Neutrophil (primary cell): Measurements from ENCODE around the gene SOCS1.

ENCODE experiments used
- H3K27ac ChIP-seq: fragments of 200-600 bp; sonication (generic); 2 replicates; pipeline ENCODE4 v1.5.1; 2016; ENCODE audit warnings: mild to moderate bottlenecking, moderate library complexity
- H3K27me3 ChIP-seq: fragments of 200-600 bp; sonication (generic); 2 replicates; pipeline ENCODE4 v1.6.0; 2016; ENCODE audit warnings: mild to moderate bottlenecking
- H3K36me3 ChIP-seq: fragments of 200-600 bp; sonication (generic); 2 replicates; pipeline ENCODE4 v1.5.1; 2017
- H3K4me1 ChIP-seq, 2 experiments: fragments of 200-600 bp in 1 of 2; sonication (generic) in 1 of 2; 1 replicate in 1 of 2; 2 replicates in 1 of 2; pipeline versions ENCODE4 v1.5.1 to v1.6.1; 2013 to 2016; ENCODE audit warnings: low read depth in 1 of 2, low read length in 1 of 2, mild to moderate bottlenecking in 1 of 2, moderate library complexity in 1 of 2; ENCODE audit not compliant: control insufficient read depth in 1 of 2, insufficient read depth in 1 of 2
- H3K4me3 ChIP-seq, 2 experiments: fragments of 200-600 bp in 1 of 2; sonication (generic) in 1 of 2; 1 replicate in 1 of 2; 2 replicates in 1 of 2; pipeline ENCODE4 v1.5.1; 2013 to 2016; ENCODE audit warnings: low read depth in 1 of 2, low read length in 1 of 2, mild to moderate bottlenecking in 1 of 2, moderate library complexity in 1 of 2
- H3K9me3 ChIP-seq: fragments of 200-600 bp; sonication (generic); 2 replicates; pipeline ENCODE4 v1.5.1; 2016
- CTCF ChIP-seq: fragments of 200-600 bp; sonication (generic); IDR thresholded peaks from 2 replicates; pipeline ENCODE4 v1.5.1; 2016; ENCODE audit warnings: antibody characterized with exemption

The SOCS1 gene

GRCh38 chr16:11272921-11273720 lies 17.1 kb upstream of the SOCS1 start, which contains the start of gene PRM3:
Gene PRM3 (minus strand): TSS chr16:11273629. CDS start chr16:11273595, 34 bp downstream.
- TF ChIP-seq CTCF, result no peak
- Histone ChIP-seq H3K9me3 (no peaks in the 10 kb centered on the region), H3K27ac (no peak within 1 kb of the TSS), H3K4me1 (no peaks in the 10 kb centered on the region), H3K4me3 (no peak within 1 kb of the TSS), H3K36me3 (no peaks in the 10 kb centered on the region), H3K27me3 (no peaks in the 10 kb centered on the region)

- H3K4me3 ChIP-seq, result no peak overlapping the region
- H3K9me3 ChIP-seq, result no peaks in the 10 kb centered on the region
- H3K4me1 ChIP-seq, result no peaks in the 10 kb centered on the region
- no peak for TF ChIP-seq CTCF
- no peaks in the 10 kb centered on the region for H3K27me3 ChIP-seq
- H3K36me3 ChIP-seq, result no peaks in the 10 kb centered on the region
- H3K27ac ChIP-seq, result no peak overlapping the region
These were observed 16.5 kb upstream of the SOCS1 start for GRCh38 chr16:11272484-11272883.

GRCh38 chr16:11271610-11272009 lies 15.6 kb upstream of the SOCS1 start:
- no peak overlapping the region for H3K27ac ChIP-seq
- H3K27me3 ChIP-seq, result no peaks in the 10 kb centered on the region
- no peak overlapping the region for H3K4me3 ChIP-seq
- H3K4me1 ChIP-seq, result no peaks in the 10 kb centered on the region
- TF ChIP-seq CTCF, result no peak
- H3K9me3 ChIP-seq, result no peaks in the 10 kb centered on the region
- H3K36me3 ChIP-seq, result no peaks in the 10 kb centered on the region

- no peaks in the 10 kb centered on the region for H3K4me1 ChIP-seq
- no peaks in the 10 kb centered on the region for H3K36me3 ChIP-seq
- TF ChIP-seq CTCF, result no peak
- H3K4me3 ChIP-seq, result no peak overlapping the region
- H3K9me3 ChIP-seq, result no peaks in the 10 kb centered on the region
- H3K27me3 ChIP-seq, result no peaks in the 10 kb centered on the region
- H3K27ac ChIP-seq, result no peak overlapping the region
These were observed 14.7 kb upstream of the SOCS1 start for GRCh38 chr16:11270602-11271162.

GRCh38 chr16:11268921-11269375 lies 12.9 kb upstream of the SOCS1 start, which contains the start of gene TNP2:
Gene TNP2 (minus strand): TSS chr16:11269325. CDS start chr16:11269262, 63 bp downstream.
- H3K4me1 ChIP-seq, result peaks cover 4 to 7% of the 10 kb centered on the region in 2 experiments
- H3K4me3 ChIP-seq, result no peak within 1 kb of the TSS
- no peak for TF ChIP-seq CTCF
- no peaks in the 10 kb centered on the region for H3K27me3 ChIP-seq
- no peaks in the 10 kb centered on the region for H3K9me3 ChIP-seq
- no peak within 1 kb of the TSS for H3K27ac ChIP-seq
- H3K36me3 ChIP-seq, result no peaks in the 10 kb centered on the region
